ENCODE data around the gene TOP2B.

Gene TOP2B

DNA sequence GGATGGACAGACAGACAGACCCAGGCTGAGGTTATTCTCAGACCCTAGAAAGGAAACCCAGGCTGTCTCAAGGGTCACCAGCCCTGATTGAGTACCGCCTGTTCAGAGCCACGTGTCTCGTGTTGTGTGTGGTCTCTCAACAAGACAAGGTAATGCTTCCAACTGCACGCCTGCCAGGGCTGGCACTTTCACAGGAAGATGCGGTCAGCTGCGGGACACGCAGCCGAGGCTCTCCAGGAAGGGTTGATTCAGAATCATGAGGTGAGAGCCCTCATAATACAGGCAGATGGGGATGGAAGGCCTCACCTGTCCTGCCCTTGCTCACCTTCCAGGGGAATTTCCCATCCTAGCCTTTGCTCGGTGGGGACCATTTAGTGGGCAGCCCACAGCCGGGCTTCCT lies 81.4 kb downstream of the TOP2B start:
- DNase-seq (ENCODE audit: extremely low spot score) = no peak
- POLR2A ChIA-PET = no interaction called here
- CTCF ChIA-PET = no interaction called here
- TF ChIP-seq SUZ12 (IDR thresholded peaks at IDR 0.05) = no peak

DNA sequence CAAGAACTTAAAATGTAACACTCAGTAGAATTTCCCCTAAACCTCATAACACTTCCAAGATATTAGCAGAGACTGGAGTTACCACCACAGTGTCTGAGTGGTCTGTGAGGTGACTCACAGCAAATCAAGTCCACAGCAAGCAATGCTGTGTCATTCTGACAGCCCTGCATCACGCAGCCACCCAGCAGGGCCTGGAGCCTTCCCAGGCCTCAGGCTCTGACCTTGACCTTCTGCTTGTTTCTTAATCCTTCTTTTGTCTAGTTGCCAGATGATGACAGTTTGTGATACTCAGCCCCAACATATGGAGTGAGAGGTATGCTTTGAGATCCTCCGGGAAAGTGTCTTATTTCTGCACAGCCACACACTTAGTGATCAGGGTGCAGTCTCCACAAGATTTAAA lies 82.5 kb downstream of the TOP2B start:
- TF ChIP-seq, protein P1, sequence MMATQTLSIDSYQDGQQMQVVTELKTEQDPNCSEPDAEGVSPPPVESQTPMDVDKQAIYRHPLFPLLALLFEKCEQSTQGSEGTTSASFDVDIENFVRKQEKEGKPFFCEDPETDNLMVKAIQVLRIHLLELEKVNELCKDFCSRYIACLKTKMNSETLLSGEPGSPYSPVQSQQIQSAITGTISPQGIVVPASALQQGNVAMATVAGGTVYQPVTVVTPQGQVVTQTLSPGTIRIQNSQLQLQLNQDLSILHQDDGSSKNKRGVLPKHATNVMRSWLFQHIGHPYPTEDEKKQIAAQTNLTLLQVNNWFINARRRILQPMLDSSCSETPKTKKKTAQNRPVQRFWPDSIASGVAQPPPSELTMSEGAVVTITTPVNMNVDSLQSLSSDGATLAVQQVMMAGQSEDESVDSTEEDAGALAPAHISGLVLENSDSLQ (IDR thresholded peaks at IDR 0.05) = no peak
- TF ChIP-seq FOXM1 (IDR thresholded peaks at IDR 0.05; ENCODE audit: borderline replicate concordance) (no peak), FOXA1 (IDR thresholded peaks at IDR 0.05) (no peak), ARNT (IDR thresholded peaks at IDR 0.05) (no peak), ZNF384 (IDR thresholded peaks at IDR 0.05) (no peak), SP1 (IDR thresholded peaks at IDR 0.05) (no peak), HDGF (IDR thresholded peaks at IDR 0.05; ENCODE audit: borderline replicate concordance) (no peak), TARDBP (IDR thresholded peaks at IDR 0.05) (no peak), CTBP1 (IDR thresholded peaks at IDR 0.05; ENCODE audit: borderline replicate concordance) (no peak), FOXK2 (IDR thresholded peaks at IDR 0.05) (no peak), SUZ12 (IDR thresholded peaks at IDR 0.05) (no peak), LEF1 (IDR thresholded peaks at IDR 0.05; ENCODE audit: borderline replicate concordance) (no peak), L3MBTL2 (conservative IDR thresholded peaks at IDR 0.05) (no peak), NFRKB (IDR thresholded peaks at IDR 0.05) (no peak), BHLHE40 (IDR thresholded peaks at IDR 0.05; ENCODE audit: borderline replicate concordance) (no peak), ELF4 (IDR thresholded peaks at IDR 0.05) (no peak)
- no peak for DNase-seq (ENCODE audit: extremely low spot score)
- ChIA-PET CTCF (no interaction called here), POLR2A (no interaction called here)

DNA sequence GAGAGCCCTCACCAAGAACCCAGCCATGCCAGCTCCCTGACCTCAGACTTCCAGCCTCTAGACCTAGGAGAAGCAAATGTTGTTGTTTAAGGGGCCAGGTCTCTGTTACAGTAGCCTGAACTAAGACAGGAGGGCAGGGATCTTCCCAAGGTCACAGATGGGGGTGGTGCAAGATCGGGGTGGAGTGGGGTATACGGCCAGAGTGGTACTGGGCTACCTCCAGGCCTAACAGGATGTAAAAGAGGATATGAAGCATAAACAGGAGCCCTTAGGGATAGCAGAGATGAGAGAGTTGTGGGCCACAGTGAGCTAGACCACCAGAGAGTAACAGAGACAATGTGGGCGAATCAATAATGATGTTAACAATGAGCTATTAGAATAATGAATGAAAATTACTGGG lies 82.9 kb downstream of the TOP2B start:
- TF ChIP-seq FOXA1 (IDR thresholded peaks at IDR 0.05) (no peak), L3MBTL2 (conservative IDR thresholded peaks at IDR 0.05) (no peak), TARDBP (IDR thresholded peaks at IDR 0.05) (no peak), SP1 (IDR thresholded peaks at IDR 0.05) (no peak), FOXM1 (IDR thresholded peaks at IDR 0.05; ENCODE audit: borderline replicate concordance) (no peak), FOXK2 (IDR thresholded peaks at IDR 0.05) (no peak), NFRKB (IDR thresholded peaks at IDR 0.05) (no peak), LEF1 (IDR thresholded peaks at IDR 0.05; ENCODE audit: borderline replicate concordance) (no peak), ZNF384 (IDR thresholded peaks at IDR 0.05) (no peak), ELF4 (IDR thresholded peaks at IDR 0.05) (no peak), HDGF (IDR thresholded peaks at IDR 0.05; ENCODE audit: borderline replicate concordance) (no peak), CTBP1 (IDR thresholded peaks at IDR 0.05; ENCODE audit: borderline replicate concordance) (no peak), SUZ12 (IDR thresholded peaks at IDR 0.05) (no peak), BHLHE40 (IDR thresholded peaks at IDR 0.05; ENCODE audit: borderline replicate concordance) (no peak)
- TF ChIP-seq, protein P1 (IDR thresholded peaks at IDR 0.05) = no peak
- ChIA-PET CTCF (no interaction called here), POLR2A (no interaction called here)
- no peak for DNase-seq (ENCODE audit: extremely low spot score)

DNA sequence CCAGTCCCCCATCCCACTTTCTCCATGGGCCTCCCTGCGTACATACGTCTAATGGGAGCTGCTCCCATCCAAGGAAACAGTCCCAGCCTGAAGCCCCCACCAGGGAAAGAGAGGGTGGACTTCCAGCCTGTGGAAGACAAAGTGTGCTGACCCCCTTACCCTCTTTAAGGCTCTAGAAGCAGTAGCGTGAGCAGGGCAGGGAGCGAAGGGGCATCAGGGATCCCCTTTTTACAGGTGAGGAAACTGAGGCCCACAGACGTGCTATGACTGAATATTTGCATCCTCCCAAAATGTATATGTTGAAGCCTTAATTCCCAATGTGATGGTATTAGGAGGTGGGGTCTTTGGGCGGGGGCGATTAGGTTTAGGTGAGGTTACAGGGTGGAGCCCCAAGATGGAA lies 83.4 kb downstream of the TOP2B start:
- ChIA-PET POLR2A (no interaction called here), CTCF (no interaction called here)
- no peak for TF ChIP-seq ZNF384 (IDR thresholded peaks at IDR 0.05)
- no peak for TF ChIP-seq SP1 (IDR thresholded peaks at IDR 0.05)
- TF ChIP-seq, protein P1 (IDR thresholded peaks at IDR 0.05) = no peak
- no peak for TF ChIP-seq FOXK2 (IDR thresholded peaks at IDR 0.05)
- TF ChIP-seq L3MBTL2 (conservative IDR thresholded peaks at IDR 0.05) = no peak
- no peak for DNase-seq (ENCODE audit: extremely low spot score)

DNA sequence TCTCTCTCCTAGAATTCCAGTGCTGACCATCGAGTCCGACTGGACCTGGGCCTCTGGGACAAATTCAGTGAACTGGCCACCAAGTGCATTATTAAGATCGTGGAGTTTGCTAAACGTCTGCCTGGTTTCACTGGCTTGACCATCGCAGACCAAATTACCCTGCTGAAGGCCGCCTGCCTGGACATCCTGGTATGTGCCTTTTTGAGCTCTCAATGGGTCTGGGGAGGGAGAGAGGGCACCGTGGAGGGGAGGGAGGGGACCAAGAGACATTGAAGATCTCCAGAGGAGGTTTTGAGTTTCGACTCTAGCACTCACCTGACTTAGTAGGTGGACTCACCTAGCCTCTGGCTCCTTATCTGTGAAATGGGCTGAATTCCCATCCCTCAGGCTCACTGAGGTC lies 84.2 kb downstream of the TOP2B start:
- TF ChIP-seq ARNT (IDR thresholded peaks at IDR 0.05) (no peak), BHLHE40 (IDR thresholded peaks at IDR 0.05; ENCODE audit: borderline replicate concordance) (no peak), SP1 (IDR thresholded peaks at IDR 0.05) (no peak), L3MBTL2 (conservative IDR thresholded peaks at IDR 0.05) (no peak), SUZ12 (IDR thresholded peaks at IDR 0.05) (no peak), LEF1 (IDR thresholded peaks at IDR 0.05; ENCODE audit: borderline replicate concordance) (no peak)
- CTCF ChIA-PET = no interaction called here
- POLR2A ChIA-PET = no interaction called here
- no peak for DNase-seq (ENCODE audit: extremely low spot score)

DNA sequence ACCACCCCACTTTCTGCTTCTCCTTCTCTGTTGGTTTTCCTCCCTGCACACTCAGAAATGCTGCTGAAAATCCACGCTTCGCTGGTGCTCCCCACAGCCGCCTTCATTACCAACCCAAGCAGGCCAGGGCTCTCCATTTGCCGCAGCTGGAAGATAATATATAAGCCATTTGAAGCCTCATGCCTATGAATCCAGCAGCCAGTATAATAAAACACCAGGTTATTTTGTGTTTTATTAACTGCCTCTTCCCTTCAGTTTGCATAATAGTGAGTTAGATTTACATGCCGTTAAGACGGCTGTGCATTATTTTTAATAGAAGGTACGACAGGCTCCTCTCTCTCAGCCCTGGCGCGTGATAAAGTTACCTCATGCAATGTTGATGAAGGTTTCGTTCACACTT lies 86.6 kb downstream of the TOP2B start:
- CTCF ChIA-PET = no interaction called here
- POLR2A ChIA-PET = no interaction called here
- no peak for DNase-seq (ENCODE audit: extremely low spot score)
- TF ChIP-seq BHLHE40 (IDR thresholded peaks at IDR 0.05; ENCODE audit: borderline replicate concordance) = no peak
- no peak for TF ChIP-seq FOXM1 (IDR thresholded peaks at IDR 0.05; ENCODE audit: borderline replicate concordance)
- no peak for TF ChIP-seq NFRKB (IDR thresholded peaks at IDR 0.05)
- no peak for TF ChIP-seq L3MBTL2 (conservative IDR thresholded peaks at IDR 0.05)
- TF ChIP-seq, protein P1 (IDR thresholded peaks at IDR 0.05) = no peak
- no peak for TF ChIP-seq HDGF (IDR thresholded peaks at IDR 0.05; ENCODE audit: borderline replicate concordance)
- TF ChIP-seq ELF4 (IDR thresholded peaks at IDR 0.05) = no peak
- TF ChIP-seq ARNT (IDR thresholded peaks at IDR 0.05) = no peak
- TF ChIP-seq TARDBP (IDR thresholded peaks at IDR 0.05) = no peak
- TF ChIP-seq FOXA1 (IDR thresholded peaks at IDR 0.05) = no peak
- TF ChIP-seq FOXK2 (IDR thresholded peaks at IDR 0.05) = no peak
- TF ChIP-seq LEF1 (IDR thresholded peaks at IDR 0.05; ENCODE audit: borderline replicate concordance) = no peak
- no peak for TF ChIP-seq CTBP1 (IDR thresholded peaks at IDR 0.05; ENCODE audit: borderline replicate concordance)
- TF ChIP-seq ZNF384 (IDR thresholded peaks at IDR 0.05) = no peak
- TF ChIP-seq SP1 (IDR thresholded peaks at IDR 0.05) = no peak
- no peak for TF ChIP-seq SUZ12 (IDR thresholded peaks at IDR 0.05)
